ENCODE results near the gene LYPD5.

- TF ChIP-seq CTCF (conservative IDR thresholded peaks at IDR 0.05): no peak
- no peak for TF ChIP-seq EZH2 (IDR thresholded peaks at IDR 0.05; ENCODE audit: low read depth)
These were observed 26.9 kb downstream of the LYPD5 start for GRCh38 chr19:43775299-43775890.
